Esophagus squamous epithelium (tissue), 5 donors: ENCODE data around the gene GNB5. TPM values are rescaled to one million over a fixed set of nuclear protein-coding genes. Genes with fewer than 3 reads are reported as not detected.

Experiments used
- DNase-seq: peaks from one replicate; lab custom pipeline; 2025; lab: John Stamatoyannopoulos, UW
- H3K27ac ChIP-seq, 4 donors: fragments of 200-600 bp; sonication (generic); one replicate each; pipeline ENCODE4 v1.5.1; 2016 to 2019; ENCODE audit warnings: mild to moderate bottlenecking in 1 of 4
- H3K27me3 ChIP-seq, 4 donors: fragments of 200-600 bp; sonication (generic); 1 replicate in 3 of 4; 2 replicates in 1 of 4; pipeline versions ENCODE4 v1.5.1 to v1.6.0; 2017 to 2021; ENCODE audit warnings: antibody characterized with exemption in 1 of 4
- H3K36me3 ChIP-seq, 3 donors: fragments of 200-600 bp; sonication (generic); one replicate each; pipeline ENCODE4 v1.5.1; 2016 to 2019
- H3K4me1 ChIP-seq, 3 donors: fragments of 200-600 bp; sonication (generic); one replicate each; pipeline ENCODE4 v1.5.1; 2017 to 2019
- H3K4me3 ChIP-seq, 4 donors: fragments of 200-600 bp; sonication (generic); 1 replicate in 3 of 4; 2 replicates in 1 of 4; pipeline ENCODE4 v1.5.1; 2016 to 2019; ENCODE audit warnings: mild to moderate bottlenecking in 2 of 4, moderate library complexity in 1 of 4
- H3K9me3 ChIP-seq, 3 donors: fragments of 200-600 bp; sonication (generic); one replicate each; pipeline ENCODE4 v1.5.1; 2016 to 2019
- CTCF ChIP-seq, 6 experiments: fragments of 450-650 bp in 4 of 6; fragments of 200-600 bp in 2 of 6; sonication (generic) in 2 of 6; IDR thresholded peaks; one replicate each; pipeline ENCODE4 v1.5.1; 2016 to 2019; ENCODE audit warnings: antibody characterized with exemption in 6 of 6, mild to moderate bottlenecking in 4 of 6, moderate library complexity in 4 of 6
- POLR2A ChIP-seq, 4 donors: fragments of 450-650 bp; IDR thresholded peaks; one replicate each; pipeline ENCODE4 v1.6.1; 2017; ENCODE audit warnings: antibody characterized with exemption in 4 of 4, mild to moderate bottlenecking in 4 of 4, moderate library complexity in 3 of 4
- WGBS, 2 donors: methylation state at CpG; one replicate each; pipeline ENCODE4 v1.1.5; 2018; 5-methylcytosine and 5-hydroxymethylcytosine counted together
- intact Hi-C: fragments of 100-400 bp; cut with DNase I; formaldehyde crosslinking; loops from one replicate; pipeline ENCODE4 v1.15.0; 2022
- total RNA-seq, 4 donors: library from RNA; depleted of rRNA; stranded (reverse); fragments of >200 nt; gene quantifications; one replicate each; pipeline ENCODE4 v1.1.0, GENCODE V29; 2016
- donor health status: DM: yes; HTN: yes; CAD: no.

GNB5 gene
- total RNA-seq, 4 donors from 2014 or later = 16.4 to 22.3 (median 19.9) TPM

GRCh38 chr15:52204657-52205056, 13.5 kb upstream of the GNB5 start:
- peaks cover 0 to 65% (median 0%) of the 10 kb centered on the region in 3 donors for H3K36me3 ChIP-seq

GRCh38 chr15:52200831-52201365, 9.7 kb upstream of the GNB5 start:
- Histone ChIP-seq H3K36me3 (peaks cover 0 to 78% (median 0%) of the 10 kb centered on the region in 3 donors), H3K27ac (no peak overlapping the region), H3K4me1 (no peaks in the 10 kb centered on the region), H3K27me3 (no peaks in the 10 kb centered on the region), H3K9me3 (no peaks in the 10 kb centered on the region), H3K4me3 (no peak overlapping the region)
- DNase-seq = no peak
- intact Hi-C loops = no loop called here
- whole genome bisulfite sequencing, 2 donors = 76 to 82% methylated on average over 1 of the region's 1 CpG
- TF ChIP-seq CTCF (IDR thresholded peaks at IDR 0.05) (no peak), POLR2A (IDR thresholded peaks at IDR 0.05) (no peak)

More at GRCh38 chr15:52204657-52205056, 13.5 kb upstream of the GNB5 start:
- no peak overlapping the region for H3K27ac ChIP-seq
- WGBS, 2 donors = 94 to 98% methylated on average over 3 to 9 of the region's 20 CpGs
- no peak overlapping the region for H3K4me3 ChIP-seq
- no peaks in the 10 kb centered on the region for H3K9me3 ChIP-seq
- intact Hi-C loops = no loop called here
- H3K4me1 ChIP-seq = no peaks in the 10 kb centered on the region
- TF ChIP-seq CTCF (IDR thresholded peaks at IDR 0.05) = no peak
- TF ChIP-seq POLR2A (IDR thresholded peaks at IDR 0.05) = no peak
- DNase-seq = no peak
- no peaks in the 10 kb centered on the region for H3K27me3 ChIP-seq

- H3K4me1 ChIP-seq = no peaks in the 10 kb centered on the region
- no peaks in the 10 kb centered on the region for H3K9me3 ChIP-seq
- peaks cover 0 to 76% (median 0%) of the 10 kb centered on the region in 3 donors for H3K36me3 ChIP-seq
- H3K4me3 ChIP-seq = no peak overlapping the region
- no peak for DNase-seq
- H3K27me3 ChIP-seq = no peaks in the 10 kb centered on the region
- H3K27ac ChIP-seq = no peak overlapping the region
- TF ChIP-seq CTCF (IDR thresholded peaks at IDR 0.05) = no peak
- intact Hi-C loops = no loop called here
- 83 to 93% methylated on average over 2 of the region's 2 CpGs for WGBS, 2 donors
Observed at GRCh38 chr15:52199271-52199670, 8.1 kb upstream of the GNB5 start.

GRCh38 chr15:52196891-52197290, 5.7 kb upstream of the GNB5 start:
- no peaks in the 10 kb centered on the region for H3K4me1 ChIP-seq
- no peak for TF ChIP-seq POLR2A (IDR thresholded peaks at IDR 0.05)
- TF ChIP-seq CTCF (IDR thresholded peaks at IDR 0.05) = no peak
- no peaks in the 10 kb centered on the region for H3K9me3 ChIP-seq
- H3K4me3 ChIP-seq = no peak overlapping the region
- H3K27me3 ChIP-seq = no peaks in the 10 kb centered on the region
- no peak for DNase-seq
- H3K27ac ChIP-seq = no peak overlapping the region
- WGBS, 2 donors = 54 to 67% methylated on average over 2 to 3 of the region's 3 CpGs
- intact Hi-C loops = no loop called here
- peaks cover 0 to 68% (median 0%) of the 10 kb centered on the region in 3 donors for H3K36me3 ChIP-seq

GRCh38 chr15:52193791-52194190, 2.6 kb upstream of the GNB5 start:
- H3K4me3 ChIP-seq = no peak overlapping the region
- no peak overlapping the region for H3K27ac ChIP-seq
- DNase-seq = no peak
- WGBS, 2 donors = 75 to 79% methylated on average over 1 of the region's 1 CpG
- no peaks in the 10 kb centered on the region for H3K9me3 ChIP-seq
- TF ChIP-seq CTCF (IDR thresholded peaks at IDR 0.05) (no peak), POLR2A (IDR thresholded peaks at IDR 0.05) (no peak)
- H3K27me3 ChIP-seq = no peaks in the 10 kb centered on the region
- intact Hi-C loops = no loop called here
- H3K36me3 ChIP-seq = peaks cover 0 to 63% (median 0%) of the 10 kb centered on the region in 3 donors
- no peaks in the 10 kb centered on the region for H3K4me1 ChIP-seq
